Measurements from ENCODE around the gene CPSF4L.

CPSF4L gene

GRCh38 chr17:73199751-73200317, 61.8 kb downstream of the CPSF4L start:
- DNase-seq, result no peak

- DNase-seq, result no peak
Observed at GRCh38 chr17:73198930-73199260, 62.8 kb downstream of the CPSF4L start.
